Effector memory CD4-positive, alpha-beta T cell (primary cell): ENCODE measurements around the gene FAM53A.
"Not testable (repeated sequence)": the region's sequence is repeated elsewhere in the genome, so short reads cannot be mapped to it uniquely, and the experiment has no call there.

ENCODE experiments used
- DNase-seq, 3 donors: peaks; one replicate each; pipeline ENCODE4 v3.0.0-alpha.2; 2020
- H3K27ac ChIP-seq: 2 replicates; pipeline ENCODE4 v1.7.0; 2013; ENCODE audit warnings: mild to moderate bottlenecking, low read length, moderate library complexity; ENCODE audit not compliant: insufficient read depth, poor library complexity, severe bottlenecking
- H3K27me3 ChIP-seq: replicated peaks from 2 replicates; pipeline ENCODE4 v1.7.0; 2013; ENCODE audit warnings: mild to moderate bottlenecking, low read length; ENCODE audit not compliant: insufficient read depth, control insufficient read depth, poor library complexity, severe bottlenecking
- H3K36me3 ChIP-seq: 2 replicates; pipeline ENCODE4 v1.7.0; 2013; ENCODE audit warnings: mild to moderate bottlenecking, low read length, moderate library complexity; ENCODE audit not compliant: control insufficient read depth, insufficient read depth
- H3K4me1 ChIP-seq: 2 replicates; pipeline ENCODE4 v1.7.0; 2013; ENCODE audit warnings: low read length, mild to moderate bottlenecking; ENCODE audit not compliant: control insufficient read depth, insufficient read depth, poor library complexity, severe bottlenecking
- H3K4me3 ChIP-seq: 2 replicates; pipeline ENCODE4 v1.7.0; 2013; ENCODE audit warnings: low read length, low read depth, mild to moderate bottlenecking; ENCODE audit not compliant: insufficient read depth, poor library complexity, severe bottlenecking
- H3K9me3 ChIP-seq: 2 replicates; pipeline ENCODE4 v1.7.0; 2013; ENCODE audit warnings: mild to moderate bottlenecking, low read length, moderate library complexity; ENCODE audit not compliant: control insufficient read depth

Gene FAM53A

GRCh38 chr4:1673671-1674070, 10.4 kb downstream of the FAM53A start:
- no peak for DNase-seq
- no peak overlapping the region for H3K27ac ChIP-seq
- H3K9me3 ChIP-seq, result no peaks in the 10 kb centered on the region
- no peak overlapping the region for H3K4me3 ChIP-seq
- H3K4me1 ChIP-seq, result no peaks in the 10 kb centered on the region
- no peaks in the 10 kb centered on the region for H3K36me3 ChIP-seq
- no peaks in the 10 kb centered on the region for H3K27me3 ChIP-seq

GRCh38 chr4:1671011-1671410, 13.1 kb downstream of the FAM53A start:
- not testable (repeated sequence) for H3K27ac ChIP-seq, H3K4me1 ChIP-seq, H3K9me3 ChIP-seq, DNase-seq, H3K36me3 ChIP-seq, H3K4me3 ChIP-seq, H3K27me3 ChIP-seq

GRCh38 chr4:1670279-1670678, 13.8 kb downstream of the FAM53A start:
- H3K4me1 ChIP-seq, result no peaks in the 10 kb centered on the region
- H3K36me3 ChIP-seq, result no peaks in the 10 kb centered on the region
- no peaks in the 10 kb centered on the region for H3K27me3 ChIP-seq
- no peak overlapping the region for H3K27ac ChIP-seq
- no peaks in the 10 kb centered on the region for H3K9me3 ChIP-seq
- no peak for DNase-seq
- no peak overlapping the region for H3K4me3 ChIP-seq

- H3K4me3 ChIP-seq, result no peak overlapping the region
- no peak for DNase-seq
- H3K27me3 ChIP-seq, result no peaks in the 10 kb centered on the region
- no peaks in the 10 kb centered on the region for H3K4me1 ChIP-seq
- no peak overlapping the region for H3K27ac ChIP-seq
- H3K9me3 ChIP-seq, result no peaks in the 10 kb centered on the region
- no peaks in the 10 kb centered on the region for H3K36me3 ChIP-seq
These were observed 14.3 kb downstream of the FAM53A start for GRCh38 chr4:1669850-1670249.

- no peaks in the 10 kb centered on the region for H3K36me3 ChIP-seq
- H3K4me1 ChIP-seq, result no peaks in the 10 kb centered on the region
- DNase-seq, result no peak
- H3K4me3 ChIP-seq, result no peak overlapping the region
- no peaks in the 10 kb centered on the region for H3K27me3 ChIP-seq
- no peaks in the 10 kb centered on the region for H3K9me3 ChIP-seq
- no peak overlapping the region for H3K27ac ChIP-seq
These were observed 14.8 kb downstream of the FAM53A start for GRCh38 chr4:1669270-1669669.

GRCh38 chr4:1668488-1668840, 15.6 kb downstream of the FAM53A start:
- Histone ChIP-seq H3K4me3 (no peak overlapping the region), H3K27me3 (no peaks in the 10 kb centered on the region), H3K4me1 (no peaks in the 10 kb centered on the region), H3K27ac (no peak overlapping the region), H3K36me3 (no peaks in the 10 kb centered on the region), H3K9me3 (no peaks in the 10 kb centered on the region)
- no peak for DNase-seq

GRCh38 chr4:1667273-1667672, 16.8 kb downstream of the FAM53A start:
- Histone ChIP-seq H3K4me3 (no peak overlapping the region), H3K36me3 (no peaks in the 10 kb centered on the region), H3K4me1 (no peaks in the 10 kb centered on the region), H3K27ac (no peak overlapping the region), H3K9me3 (no peaks in the 10 kb centered on the region), H3K27me3 (no peaks in the 10 kb centered on the region)
- no peak for DNase-seq

- Histone ChIP-seq H3K27ac (no peak overlapping the region), H3K9me3 (no peaks in the 10 kb centered on the region), H3K4me1 (no peaks in the 10 kb centered on the region), H3K27me3 (no peaks in the 10 kb centered on the region), H3K36me3 (no peaks in the 10 kb centered on the region), H3K4me3 (no peak overlapping the region)
- no peak for DNase-seq
These were observed 17.7 kb downstream of the FAM53A start for GRCh38 chr4:1666391-1666790.

GRCh38 chr4:1664141-1664540, 20.0 kb downstream of the FAM53A start:
- Histone ChIP-seq H3K9me3 (no peaks in the 10 kb centered on the region), H3K27me3 (no peaks in the 10 kb centered on the region), H3K4me3 (no peak overlapping the region), H3K4me1 (no peaks in the 10 kb centered on the region), H3K27ac (no peak overlapping the region), H3K36me3 (no peaks in the 10 kb centered on the region)
- DNase-seq, result no peak

GRCh38 chr4:1663549-1663948, 20.6 kb downstream of the FAM53A start:
- H3K4me1 ChIP-seq, result no peaks in the 10 kb centered on the region
- DNase-seq, result no peak
- H3K27ac ChIP-seq, result no peak overlapping the region
- no peaks in the 10 kb centered on the region for H3K9me3 ChIP-seq
- H3K36me3 ChIP-seq, result no peaks in the 10 kb centered on the region
- H3K4me3 ChIP-seq, result no peak overlapping the region
- H3K27me3 ChIP-seq, result no peaks in the 10 kb centered on the region

GRCh38 chr4:1661695-1662094, 22.4 kb downstream of the FAM53A start:
- Histone ChIP-seq H3K27ac (no peak overlapping the region), H3K4me3 (no peak overlapping the region), H3K27me3 (no peaks in the 10 kb centered on the region), H3K36me3 (no peaks in the 10 kb centered on the region), H3K9me3 (no peaks in the 10 kb centered on the region), H3K4me1 (no peaks in the 10 kb centered on the region)
- no peak for DNase-seq
